ENCODE measurements around the gene TIGD6. TPM values are rescaled to one million over a fixed set of nuclear protein-coding genes. Genes with fewer than 3 reads are reported as not detected.

The TIGD6 gene
- total RNA-seq, 1 donor from 2014 or later = 3.5 TPM

DNA sequence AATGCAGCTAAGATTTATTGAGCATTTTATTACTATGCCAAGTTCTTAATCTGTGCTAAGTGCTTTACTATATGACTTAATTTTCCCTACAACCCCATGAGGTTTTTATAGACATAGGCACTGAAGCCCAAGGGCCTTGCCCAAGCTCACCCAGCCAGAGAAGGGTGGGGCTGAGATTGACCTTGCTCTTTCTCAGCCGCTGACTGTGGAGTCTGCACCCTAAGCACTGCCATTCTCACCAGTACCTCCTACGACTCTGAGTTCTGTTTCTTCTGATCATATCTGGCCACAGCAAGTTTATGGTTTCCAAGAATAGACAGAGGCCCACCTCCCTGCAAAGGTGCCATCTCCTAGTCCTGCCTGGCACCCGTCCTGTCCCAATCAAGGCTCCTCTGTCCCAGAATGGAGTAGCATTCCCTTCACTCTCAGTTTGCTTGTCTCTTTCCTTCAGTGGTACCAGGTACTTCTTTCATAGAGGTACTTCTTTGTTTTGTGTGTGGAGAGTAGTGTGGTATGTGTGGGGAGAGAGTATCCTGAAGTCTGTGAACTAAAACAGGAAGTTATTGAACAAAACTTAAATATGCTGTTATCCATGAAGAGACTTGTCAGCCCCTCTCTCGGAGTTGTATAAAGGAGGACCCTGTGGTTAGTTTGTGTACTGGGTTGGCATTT is 43.3 kb upstream of the TIGD6 start:
- no peak for DNase-seq (ENCODE audit: low spot score)
- peaks cover 45% of the 10 kb centered on the region for H3K36me3 Mint-ChIP-seq (ENCODE audit: low read depth, unreplicated experiment)
- H3K9me3 Mint-ChIP-seq (ENCODE audit: unreplicated experiment) = no peaks in the 10 kb centered on the region
- peaks cover 7% of the 10 kb centered on the region for H3K4me1 Mint-ChIP-seq (ENCODE audit: unreplicated experiment)
- TF ChIP-seq, protein P1, sequence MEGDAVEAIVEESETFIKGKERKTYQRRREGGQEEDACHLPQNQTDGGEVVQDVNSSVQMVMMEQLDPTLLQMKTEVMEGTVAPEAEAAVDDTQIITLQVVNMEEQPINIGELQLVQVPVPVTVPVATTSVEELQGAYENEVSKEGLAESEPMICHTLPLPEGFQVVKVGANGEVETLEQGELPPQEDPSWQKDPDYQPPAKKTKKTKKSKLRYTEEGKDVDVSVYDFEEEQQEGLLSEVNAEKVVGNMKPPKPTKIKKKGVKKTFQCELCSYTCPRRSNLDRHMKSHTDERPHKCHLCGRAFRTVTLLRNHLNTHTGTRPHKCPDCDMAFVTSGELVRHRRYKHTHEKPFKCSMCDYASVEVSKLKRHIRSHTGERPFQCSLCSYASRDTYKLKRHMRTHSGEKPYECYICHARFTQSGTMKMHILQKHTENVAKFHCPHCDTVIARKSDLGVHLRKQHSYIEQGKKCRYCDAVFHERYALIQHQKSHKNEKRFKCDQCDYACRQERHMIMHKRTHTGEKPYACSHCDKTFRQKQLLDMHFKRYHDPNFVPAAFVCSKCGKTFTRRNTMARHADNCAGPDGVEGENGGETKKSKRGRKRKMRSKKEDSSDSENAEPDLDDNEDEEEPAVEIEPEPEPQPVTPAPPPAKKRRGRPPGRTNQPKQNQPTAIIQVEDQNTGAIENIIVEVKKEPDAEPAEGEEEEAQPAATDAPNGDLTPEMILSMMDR (IDR thresholded peaks at IDR 0.05; ENCODE audit: unreplicated experiment) = no peak
- H3K4me3 Mint-ChIP-seq (ENCODE audit: unreplicated experiment) = no peak overlapping the region
- no peak overlapping the region for H3K27ac Mint-ChIP-seq (ENCODE audit: unreplicated experiment)
- H3K27me3 Mint-ChIP-seq (ENCODE audit: unreplicated experiment) = peaks cover 3% of the 10 kb centered on the region

GRCh38 chr5:150042459-150042858 is 42.0 kb upstream of the TIGD6 start:
- H3K9me3 Mint-ChIP-seq (ENCODE audit: unreplicated experiment) = no peaks in the 10 kb centered on the region
- TF ChIP-seq, protein P1 (IDR thresholded peaks at IDR 0.05; ENCODE audit: unreplicated experiment) = no peak
- H3K27me3 Mint-ChIP-seq (ENCODE audit: unreplicated experiment) = peaks cover 1% of the 10 kb centered on the region
- no peak overlapping the region for H3K27ac Mint-ChIP-seq (ENCODE audit: unreplicated experiment)
- no peak for DNase-seq (ENCODE audit: low spot score)
- H3K4me3 Mint-ChIP-seq (ENCODE audit: unreplicated experiment) = no peak overlapping the region
- peaks cover 7% of the 10 kb centered on the region for H3K4me1 Mint-ChIP-seq (ENCODE audit: unreplicated experiment)
- peaks cover 43% of the 10 kb centered on the region for H3K36me3 Mint-ChIP-seq (ENCODE audit: low read depth, unreplicated experiment)

- H3K27me3 Mint-ChIP-seq (ENCODE audit: unreplicated experiment) = peaks cover 4% of the 10 kb centered on the region
- peaks cover 1% of the 10 kb centered on the region for H3K4me1 Mint-ChIP-seq (ENCODE audit: unreplicated experiment)
- no peaks in the 10 kb centered on the region for H3K9me3 Mint-ChIP-seq (ENCODE audit: unreplicated experiment)
- H3K4me3 Mint-ChIP-seq (ENCODE audit: unreplicated experiment) = no peak overlapping the region
- peaks cover 53% of the 10 kb centered on the region for H3K36me3 Mint-ChIP-seq (ENCODE audit: low read depth, unreplicated experiment)
- TF ChIP-seq, protein P1 (IDR thresholded peaks at IDR 0.05; ENCODE audit: unreplicated experiment) = no peak
- no peak overlapping the region for H3K27ac Mint-ChIP-seq (ENCODE audit: unreplicated experiment)
- DNase-seq (ENCODE audit: low spot score) = no peak
Observed at GRCh38 chr5:150038547-150038946, 38.1 kb upstream of the TIGD6 start.

DNA sequence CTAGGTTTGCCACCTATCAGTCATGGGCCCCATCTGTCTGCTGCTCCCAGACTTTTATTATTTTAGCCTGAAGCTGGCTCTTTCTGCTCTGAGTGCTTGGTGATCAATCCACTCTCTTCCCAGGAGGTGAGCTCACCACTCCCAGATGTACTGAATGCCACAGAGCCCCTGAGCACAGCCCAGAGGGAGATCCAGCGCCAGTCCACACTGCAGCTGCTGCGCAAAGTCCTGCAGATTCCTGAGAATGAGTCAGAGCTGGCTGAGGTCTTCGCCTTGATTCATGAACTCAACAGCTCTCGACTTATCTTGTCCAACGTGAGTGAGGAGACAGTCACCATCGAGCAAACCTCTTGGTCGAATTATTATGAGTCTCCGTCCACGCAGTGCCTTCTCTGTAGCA is 36.1 kb upstream of the TIGD6 start:
- Mint-ChIP-seq H3K36me3 (ENCODE audit: low read depth, unreplicated experiment) (peaks cover 60% of the 10 kb centered on the region), H3K4me1 (ENCODE audit: unreplicated experiment) (no peaks in the 10 kb centered on the region), H3K27ac (ENCODE audit: unreplicated experiment) (no peak overlapping the region), H3K27me3 (ENCODE audit: unreplicated experiment) (peaks cover 8% of the 10 kb centered on the region), H3K9me3 (ENCODE audit: unreplicated experiment) (no peaks in the 10 kb centered on the region), H3K4me3 (ENCODE audit: unreplicated experiment) (no peak overlapping the region)
- TF ChIP-seq, protein P1 (IDR thresholded peaks at IDR 0.05; ENCODE audit: unreplicated experiment) = no peak
- DNase-seq (ENCODE audit: low spot score) = no peak

DNA sequence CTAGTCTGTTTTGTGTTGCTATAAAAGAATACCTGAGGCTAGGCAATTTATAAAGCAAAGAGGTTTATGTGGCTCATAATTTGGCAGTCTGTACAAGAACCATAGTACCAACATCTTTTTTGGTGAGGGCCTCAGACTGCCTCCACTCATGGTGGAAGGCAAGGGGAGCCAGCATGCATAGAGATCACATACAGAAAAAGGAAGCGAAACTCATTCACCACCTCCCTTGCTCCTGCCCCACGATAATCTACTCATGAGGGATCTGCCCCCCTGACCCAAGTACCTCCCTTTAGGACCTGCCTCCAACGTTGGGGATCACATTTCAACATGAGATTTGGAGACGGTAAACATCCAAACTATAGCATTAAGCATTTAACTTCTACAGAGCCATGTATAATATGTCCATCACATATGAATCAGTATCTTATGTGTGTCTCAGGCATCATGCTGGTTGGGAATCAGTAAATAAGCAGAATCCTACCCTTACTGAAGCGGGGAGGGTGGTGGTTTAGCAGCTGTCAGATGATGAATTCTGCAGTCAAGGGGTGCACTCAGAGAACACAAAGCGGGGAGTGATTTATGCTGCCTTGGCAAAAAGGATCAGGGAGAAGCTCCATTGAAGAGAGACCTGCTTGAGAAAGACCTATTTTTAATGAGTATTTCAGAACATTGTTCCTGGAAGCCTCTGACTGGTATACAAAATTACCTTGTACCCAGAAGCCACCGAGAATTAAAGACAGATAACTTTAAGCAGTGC is 34.9 kb upstream of the TIGD6 start:
- Mint-ChIP-seq H3K36me3 (ENCODE audit: low read depth, unreplicated experiment) (peaks cover 53% of the 10 kb centered on the region), H3K4me3 (ENCODE audit: unreplicated experiment) (no peak overlapping the region), H3K27me3 (ENCODE audit: unreplicated experiment) (peaks cover 8% of the 10 kb centered on the region), H3K4me1 (ENCODE audit: unreplicated experiment) (no peaks in the 10 kb centered on the region), H3K9me3 (ENCODE audit: unreplicated experiment) (no peaks in the 10 kb centered on the region), H3K27ac (ENCODE audit: unreplicated experiment) (no peak overlapping the region)
- TF ChIP-seq, protein P1 (IDR thresholded peaks at IDR 0.05; ENCODE audit: unreplicated experiment) = no peak
- no peak for DNase-seq (ENCODE audit: low spot score)

Measured in endothelial cell (in vitro differentiated cells).